Small intestine (tissue), 7 donors: ENCODE results near the gene SEL1L2. TPM values are rescaled to one million over a fixed set of nuclear protein-coding genes. Genes with fewer than 3 reads are reported as not detected.

Experiments used
- DNase-seq, 2 donors: peaks; one replicate each; pipeline versions ENCODE4 v3.0.0 to v3.0.0-alpha.2; 2013
- FAIRE-seq: peaks from 2 replicates; lab custom pipeline; 2012; peaks lifted over from hg19 to GRCh38; lab: Jason Lieb, UNC
- H3K27ac ChIP-seq, 3 donors: one replicate each; pipeline ENCODE4 v1.5.1; 2013; ENCODE audit warnings: low read length in 2 of 3, mild to moderate bottlenecking in 2 of 3, control low read depth in 1 of 3, inconsistent platforms in 1 of 3, low read depth in 1 of 3, moderate library complexity in 1 of 3
- H3K27me3 ChIP-seq, 3 donors: one replicate each; pipeline ENCODE4 v1.6.1; 2013; ENCODE audit warnings: low read length in 3 of 3, inconsistent platforms in 1 of 3; ENCODE audit not compliant: control insufficient read depth in 3 of 3, insufficient read depth in 3 of 3
- H3K36me3 ChIP-seq, 3 donors: one replicate each; pipeline ENCODE4 v1.6.1; 2013; ENCODE audit warnings: low read length in 3 of 3, inconsistent platforms in 1 of 3, low read depth in 1 of 3, mild to moderate bottlenecking in 1 of 3, moderate library complexity in 1 of 3; ENCODE audit not compliant: control insufficient read depth in 3 of 3, insufficient read depth in 2 of 3
- H3K4me1 ChIP-seq, 3 donors: one replicate each; pipeline ENCODE4 v1.6.1; 2013; ENCODE audit warnings: low read length in 2 of 3, inconsistent platforms in 1 of 3, low read depth in 1 of 3, mild to moderate bottlenecking in 1 of 3, moderate library complexity in 1 of 3; ENCODE audit not compliant: control insufficient read depth in 3 of 3, insufficient read depth in 2 of 3
- H3K4me3 ChIP-seq, 3 donors: one replicate each; pipeline ENCODE4 v1.5.1; 2013; ENCODE audit warnings: low read length in 3 of 3, control low read depth in 1 of 3, inconsistent platforms in 1 of 3, low read depth in 1 of 3, mild to moderate bottlenecking in 1 of 3, moderate library complexity in 1 of 3
- H3K9me3 ChIP-seq, 2 donors: one replicate each; pipeline ENCODE4 v1.6.1; 2013; ENCODE audit warnings: low read depth in 1 of 2, low read length in 1 of 2; ENCODE audit not compliant: control insufficient read depth in 2 of 2, insufficient read depth in 1 of 2
- WGBS, 3 donors: extraction: QIAGEN DNeasy Blood & Tissue Kit; methylation state at CpG; one replicate each; pipeline ENCODE4 v1.1.7; 2013; 5-methylcytosine and 5-hydroxymethylcytosine counted together
- polyA plus RNA-seq, 4 donors: library from polyadenylated mRNA; stranded (reverse) in 3 of 4; unstranded in 1 of 4; fragments of 200-250 nt in 3 of 4; fragments of 120-200 nt in 1 of 4; gene quantifications; one replicate each; pipeline versions ENCODE4 v1.2.1 to v1.2.3, GENCODE V29; 2013
- donor health status: healthy with polysubstance abuse.
- donor health status: control.
- donor health status: control.
- donor health status: Bipolar disorder and iron deficiency.
- donor health status: healthy.

The SEL1L2 gene
- polyA plus RNA-seq, 4 donors, result not detected

GRCh38 chr20:13838664-13839063 is 151.8 kb downstream of the SEL1L2 start:
- no peak overlapping the region for H3K27ac ChIP-seq
- WGBS, 3 donors, result 75 to 84% (median 76%) methylated on average over 7 of the region's 7 CpGs

GRCh38 chr20:13831476-13831875 is 158.9 kb downstream of the SEL1L2 start:
- Histone ChIP-seq H3K4me1 (no peaks in the 10 kb centered on the region), H3K27ac (no peak overlapping the region), H3K36me3 (no peaks in the 10 kb centered on the region), H3K27me3 (no peaks in the 10 kb centered on the region), H3K4me3 (no peak overlapping the region), H3K9me3 (no peaks in the 10 kb centered on the region)
- WGBS, 3 donors, result 80 to 91% (median 88%) methylated on average over 3 of the region's 3 CpGs
- DNase-seq, result no peak
- FAIRE-seq, result no peak

More at GRCh38 chr20:13838664-13839063, 151.8 kb downstream of the SEL1L2 start:
- H3K9me3 ChIP-seq, result no peaks in the 10 kb centered on the region
- no peaks in the 10 kb centered on the region for H3K4me1 ChIP-seq
- FAIRE-seq (no peak), DNase-seq (no peak)
- H3K36me3 ChIP-seq, result no peaks in the 10 kb centered on the region
- H3K4me3 ChIP-seq, result no peak overlapping the region
- peaks cover 0 to 4% (median 2%) of the 10 kb centered on the region in 3 donors for H3K27me3 ChIP-seq

GRCh38 chr20:13825465-13825864 is 164.9 kb downstream of the SEL1L2 start:
- no peak for FAIRE-seq
- Histone ChIP-seq H3K4me3 (no peak overlapping the region), H3K36me3 (no peaks in the 10 kb centered on the region), H3K9me3 (peaks cover 0 to 2% of the 10 kb centered on the region in 2 donors), H3K4me1 (no peaks in the 10 kb centered on the region), H3K27ac (no peak overlapping the region), H3K27me3 (no peaks in the 10 kb centered on the region)
- no peak for DNase-seq
- WGBS, 3 donors, result 86 to 90% (median 88%) methylated on average over 4 to 5 of the region's 5 CpGs

GRCh38 chr20:13824459-13824858 is 166.0 kb downstream of the SEL1L2 start:
- FAIRE-seq (no peak), DNase-seq (no peak)
- 93 to 97% (median 97%) methylated on average over 3 of the region's 3 CpGs for WGBS, 3 donors
- no peak overlapping the region for H3K27ac ChIP-seq
- no peaks in the 10 kb centered on the region for H3K36me3 ChIP-seq
- H3K4me1 ChIP-seq, result no peaks in the 10 kb centered on the region
- no peaks in the 10 kb centered on the region for H3K27me3 ChIP-seq
- no peak overlapping the region for H3K4me3 ChIP-seq
- peaks cover 0 to 2% of the 10 kb centered on the region in 2 donors for H3K9me3 ChIP-seq

- no peak overlapping the region for H3K4me3 ChIP-seq
- H3K9me3 ChIP-seq, result peaks cover 0 to 2% of the 10 kb centered on the region in 2 donors
- 63 to 71% (median 69%) methylated on average over 2 of the region's 2 CpGs for WGBS, 3 donors
- FAIRE-seq (no peak), DNase-seq (no peak)
- no peaks in the 10 kb centered on the region for H3K27me3 ChIP-seq
- H3K4me1 ChIP-seq, result no peaks in the 10 kb centered on the region
- peaks cover 0 to 7% (median 5%) of the 10 kb centered on the region in 3 donors for H3K36me3 ChIP-seq
- no peak overlapping the region for H3K27ac ChIP-seq
Measured at GRCh38 chr20:13822459-13822858, 168.0 kb downstream of the SEL1L2 start.

GRCh38 chr20:13821876-13822275 is 168.5 kb downstream of the SEL1L2 start:
- FAIRE-seq (no peak), DNase-seq (no peak)
- no peaks in the 10 kb centered on the region for H3K27me3 ChIP-seq
- H3K4me3 ChIP-seq, result no peak overlapping the region
- H3K9me3 ChIP-seq, result peaks cover 0 to 2% of the 10 kb centered on the region in 2 donors
- WGBS, 3 donors, result 88 to 91% (median 88%) methylated on average over 7 of the region's 7 CpGs
- H3K27ac ChIP-seq, result no peak overlapping the region
- no peaks in the 10 kb centered on the region for H3K4me1 ChIP-seq
- H3K36me3 ChIP-seq, result peaks cover 0 to 7% (median 5%) of the 10 kb centered on the region in 3 donors

- H3K9me3 ChIP-seq, result peaks cover 0 to 2% of the 10 kb centered on the region in 2 donors
- H3K4me3 ChIP-seq, result no peak overlapping the region
- no peak overlapping the region for H3K27ac ChIP-seq
- DNase-seq (peak; percentile 75 to 77), FAIRE-seq (no peak)
- peaks cover 3 to 13% (median 8%) of the 10 kb centered on the region in 3 donors for H3K36me3 ChIP-seq
- no peaks in the 10 kb centered on the region for H3K4me1 ChIP-seq
- H3K27me3 ChIP-seq, result no peaks in the 10 kb centered on the region
- 27 to 41% (median 30%) methylated on average over 5 of the region's 5 CpGs for WGBS, 3 donors
Measured at GRCh38 chr20:13819885-13820645, 170.3 kb downstream of the SEL1L2 start.

GRCh38 chr20:13817342-13817741 is 173.1 kb downstream of the SEL1L2 start:
- no peak for DNase-seq
- Histone ChIP-seq H3K9me3 (peaks cover 0 to 2% of the 10 kb centered on the region in 2 donors), H3K27ac (no peak overlapping the region), H3K4me3 (no peak overlapping the region), H3K4me1 (peaks cover 0 to 5% (median 2%) of the 10 kb centered on the region in 3 donors), H3K27me3 (no peaks in the 10 kb centered on the region), H3K36me3 (peaks cover 6 to 13% (median 12%) of the 10 kb centered on the region in 3 donors)
- no peak for FAIRE-seq
